ENCODE measurements around the gene PCBP3.

PCBP3 gene

GRCh38 chr21:45750936-45751335, 107.4 kb downstream of the PCBP3 start:
- DNase-seq (ENCODE audit: low read depth, low spot score), result no peak

GRCh38 chr21:45753445-45753844, 109.9 kb downstream of the PCBP3 start:
- DNase-seq (ENCODE audit: low read depth, low spot score), result no peak

GRCh38 chr21:45756029-45756428, 112.5 kb downstream of the PCBP3 start:
- DNase-seq (ENCODE audit: low read depth, low spot score), result no peak

GRCh38 chr21:45756669-45757068, 113.1 kb downstream of the PCBP3 start:
- DNase-seq (ENCODE audit: low read depth, low spot score), result no peak

- no peak for DNase-seq (ENCODE audit: low read depth, low spot score)
These were observed 118.2 kb downstream of the PCBP3 start for GRCh38 chr21:45761704-45762103.

- no peak for DNase-seq (ENCODE audit: low read depth, low spot score)
These were observed 119.5 kb downstream of the PCBP3 start for GRCh38 chr21:45763074-45763473.

GRCh38 chr21:45763506-45763905, 120.0 kb downstream of the PCBP3 start:
- DNase-seq (ENCODE audit: low read depth, low spot score), result no peak

GRCh38 chr21:45764792-45765191, 121.3 kb downstream of the PCBP3 start:
- DNase-seq (ENCODE audit: low read depth, low spot score), result no peak

- DNase-seq (ENCODE audit: low read depth, low spot score), result no peak
These were observed 121.8 kb downstream of the PCBP3 start for GRCh38 chr21:45765375-45765774.

GRCh38 chr21:45766055-45766454, 122.5 kb downstream of the PCBP3 start:
- no peak for DNase-seq (ENCODE audit: low read depth, low spot score)

- DNase-seq (ENCODE audit: low read depth, low spot score), result no peak
These were observed 123.0 kb downstream of the PCBP3 start for GRCh38 chr21:45766501-45766900.

- no peak for DNase-seq (ENCODE audit: low read depth, low spot score)
These were observed 123.8 kb downstream of the PCBP3 start for GRCh38 chr21:45767071-45768006.

GRCh38 chr21:45768011-45768739, 124.7 kb downstream of the PCBP3 start:
- no peak for DNase-seq (ENCODE audit: low read depth, low spot score)

- DNase-seq (ENCODE audit: low read depth, low spot score), result no peak
These were observed 125.2 kb downstream of the PCBP3 start for GRCh38 chr21:45768740-45769048.

- DNase-seq (ENCODE audit: low read depth, low spot score), result no peak
These were observed 125.8 kb downstream of the PCBP3 start for GRCh38 chr21:45769294-45769693.

- no peak for DNase-seq (ENCODE audit: low read depth, low spot score)
These were observed 126.4 kb downstream of the PCBP3 start for GRCh38 chr21:45769896-45770295.

GRCh38 chr21:45772180-45772579, 128.7 kb downstream of the PCBP3 start:
- DNase-seq (ENCODE audit: low read depth, low spot score), result no peak

GRCh38 chr21:45774291-45774690, 130.8 kb downstream of the PCBP3 start:
- no peak for DNase-seq (ENCODE audit: low read depth, low spot score)

- no peak for DNase-seq (ENCODE audit: low read depth, low spot score)
These were observed 133.4 kb downstream of the PCBP3 start for GRCh38 chr21:45776971-45777370.

- DNase-seq (ENCODE audit: low read depth, low spot score), result no peak
These were observed 135.2 kb downstream of the PCBP3 start for GRCh38 chr21:45778686-45779085.

- DNase-seq (ENCODE audit: low read depth, low spot score), result no peak
These were observed 135.7 kb downstream of the PCBP3 start for GRCh38 chr21:45779226-45779625.

- DNase-seq (ENCODE audit: low read depth, low spot score), result no peak
These were observed 137.1 kb downstream of the PCBP3 start for GRCh38 chr21:45780647-45781046.

- no peak for DNase-seq (ENCODE audit: low read depth, low spot score)
These were observed 138.2 kb downstream of the PCBP3 start for GRCh38 chr21:45781741-45782140.
